ENCODE results near the gene PEX19. TPM values are rescaled to one million over a fixed set of nuclear protein-coding genes. Genes with fewer than 3 reads are reported as not detected.

The PEX19 gene
- total and polyA plus RNA-seq, 10 of the 15 experiments (the other 5 are each of a cell fraction or from before 2014, with no cell fraction given), result 27.1 to 58.1 (median 39.6) TPM

DNA sequence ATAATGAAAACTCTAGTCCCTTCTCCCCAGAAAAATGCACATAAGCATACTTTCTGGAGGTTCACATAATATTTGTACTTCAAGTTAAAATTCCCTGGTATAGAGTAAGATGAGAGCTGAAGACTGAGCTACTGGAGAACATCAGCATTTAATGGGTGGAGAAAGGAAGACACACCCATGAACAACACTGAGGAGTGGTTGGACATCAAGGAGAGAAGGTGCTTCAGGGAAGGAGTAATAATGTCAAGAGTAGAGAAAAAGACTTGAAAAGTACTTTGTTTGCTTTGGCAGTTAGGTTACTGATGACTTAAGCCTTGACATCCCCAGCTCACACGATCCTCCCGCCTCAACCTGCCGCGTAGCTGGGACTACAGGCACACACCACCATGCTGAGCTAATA, 57.9 kb downstream of the PEX19 start (continued):
- TF ChIP-seq, protein P1, sequence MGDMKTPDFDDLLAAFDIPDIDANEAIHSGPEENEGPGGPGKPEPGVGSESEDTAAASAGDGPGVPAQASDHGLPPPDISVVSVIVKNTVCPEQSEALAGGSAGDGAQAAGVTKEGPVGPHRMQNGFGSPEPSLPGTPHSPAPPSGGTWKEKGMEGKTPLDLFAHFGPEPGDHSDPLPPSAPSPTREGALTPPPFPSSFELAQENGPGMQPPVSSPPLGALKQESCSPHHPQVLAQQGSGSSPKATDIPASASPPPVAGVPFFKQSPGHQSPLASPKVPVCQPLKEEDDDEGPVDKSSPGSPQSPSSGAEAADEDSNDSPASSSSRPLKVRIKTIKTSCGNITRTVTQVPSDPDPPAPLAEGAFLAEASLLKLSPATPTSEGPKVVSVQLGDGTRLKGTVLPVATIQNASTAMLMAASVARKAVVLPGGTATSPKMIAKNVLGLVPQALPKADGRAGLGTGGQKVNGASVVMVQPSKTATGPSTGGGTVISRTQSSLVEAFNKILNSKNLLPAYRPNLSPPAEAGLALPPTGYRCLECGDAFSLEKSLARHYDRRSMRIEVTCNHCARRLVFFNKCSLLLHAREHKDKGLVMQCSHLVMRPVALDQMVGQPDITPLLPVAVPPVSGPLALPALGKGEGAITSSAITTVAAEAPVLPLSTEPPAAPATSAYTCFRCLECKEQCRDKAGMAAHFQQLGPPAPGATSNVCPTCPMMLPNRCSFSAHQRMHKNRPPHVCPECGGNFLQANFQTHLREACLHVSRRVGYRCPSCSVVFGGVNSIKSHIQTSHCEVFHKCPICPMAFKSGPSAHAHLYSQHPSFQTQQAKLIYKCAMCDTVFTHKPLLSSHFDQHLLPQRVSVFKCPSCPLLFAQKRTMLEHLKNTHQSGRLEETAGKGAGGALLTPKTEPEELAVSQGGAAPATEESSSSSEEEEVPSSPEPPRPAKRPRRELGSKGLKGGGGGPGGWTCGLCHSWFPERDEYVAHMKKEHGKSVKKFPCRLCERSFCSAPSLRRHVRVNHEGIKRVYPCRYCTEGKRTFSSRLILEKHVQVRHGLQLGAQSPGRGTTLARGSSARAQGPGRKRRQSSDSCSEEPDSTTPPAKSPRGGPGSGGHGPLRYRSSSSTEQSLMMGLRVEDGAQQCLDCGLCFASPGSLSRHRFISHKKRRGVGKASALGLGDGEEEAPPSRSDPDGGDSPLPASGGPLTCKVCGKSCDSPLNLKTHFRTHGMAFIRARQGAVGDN (IDR thresholded peaks at IDR 0.05), result no peak

Small RNA genes within 50 kb of the gene (small RNA-seq; reads per million reads assigned to genes)
- not detected for gene RF00019

Other genes starting within 250 kb of the PEX19 start
Only the 7 nearest of the 13 such genes appear.
- 0.28 and 0.38 TPM in 2 replicates for gene CASQ1, start 94.6 kb downstream of the PEX19 start, total RNA-seq (2014; rRNA removed)
- gene CASQ1, start 94.6 kb downstream of the PEX19 start, total RNA-seq (2014; rRNA removed; fragmentation: Illumina TruSeq; extraction: Trizol), result 0.14 and 0.27 TPM in 2 replicates
- 0.21 and 0.40 TPM in 2 replicates for gene CASQ1, start 94.6 kb downstream of the PEX19 start, total RNA-seq (2021)
- 0.73 and 0.77 TPM in 2 replicates for gene CASQ1, start 94.6 kb downstream of the PEX19 start, polyA plus RNA-seq (2011; rRNA removed)
- 0.40 and 0.92 TPM in 2 replicates for gene CASQ1, start 94.6 kb downstream of the PEX19 start, polyA plus RNA-seq (2014; fragmentation: Illumina TruSeq; extraction: Trizol)
- under 1 TPM; 0.22 to 0.61 TPM for gene CASQ1, start 94.6 kb downstream of the PEX19 start, polyA plus RNA-seq (2014; fragmentation: Nextera tagmentation; extraction: Ambion mirVana)
- 0.44 and 0.95 TPM in 2 replicates for gene CASQ1, start 94.6 kb downstream of the PEX19 start, polyA plus RNA-seq (2014; rRNA removed)
- under 1 TPM; 0.10 to 0.42 TPM for gene CASQ1, start 94.6 kb downstream of the PEX19 start, polyA plus RNA-seq (2016; fragmentation: Nextera tagmentation; extraction: Ambion mirVana)
- 37.6 and 40.2 TPM in 2 replicates for gene PEA15, start 79.7 kb downstream of the PEX19 start, total RNA-seq (2014; rRNA removed)
- 65.1 and 68.1 TPM in 2 replicates for gene PEA15, start 79.7 kb downstream of the PEX19 start, total RNA-seq (2014; rRNA removed; fragmentation: Illumina TruSeq; extraction: Trizol)
- 66.2 and 69.1 TPM in 2 replicates for gene PEA15, start 79.7 kb downstream of the PEX19 start, total RNA-seq (2021)
- 173 and 185 TPM in 2 replicates for gene PEA15, start 79.7 kb downstream of the PEX19 start, polyA plus RNA-seq (2011; rRNA removed)
- gene PEA15, start 79.7 kb downstream of the PEX19 start, polyA plus RNA-seq (2014; fragmentation: Illumina TruSeq; extraction: Trizol), result 269 and 323 TPM in 2 replicates
- gene PEA15, start 79.7 kb downstream of the PEX19 start, polyA plus RNA-seq (2014; fragmentation: Nextera tagmentation; extraction: Ambion mirVana), result 10 to 100 TPM; 15.1 to 28.2 TPM
- gene PEA15, start 79.7 kb downstream of the PEX19 start, polyA plus RNA-seq (2014; rRNA removed), result 113 and 119 TPM in 2 replicates
- gene PEA15, start 79.7 kb downstream of the PEX19 start, polyA plus RNA-seq (2016; fragmentation: Nextera tagmentation; extraction: Ambion mirVana), result 10 to 100 TPM; 64.4 to 68.2 TPM
- 81.3 and 95.1 TPM in 2 replicates for gene DCAF8, start 22.6 kb downstream of the PEX19 start, total RNA-seq (2014; rRNA removed)
- gene DCAF8, start 22.6 kb downstream of the PEX19 start, total RNA-seq (2014; rRNA removed; fragmentation: Illumina TruSeq; extraction: Trizol), result 69.1 and 70.0 TPM in 2 replicates
- gene DCAF8, start 22.6 kb downstream of the PEX19 start, total RNA-seq (2021), result 88.9 and 108 TPM in 2 replicates
- gene DCAF8, start 22.6 kb downstream of the PEX19 start, polyA plus RNA-seq (2011; rRNA removed), result 152 and 168 TPM in 2 replicates
- 88.0 and 110 TPM in 2 replicates for gene DCAF8, start 22.6 kb downstream of the PEX19 start, polyA plus RNA-seq (2014; fragmentation: Illumina TruSeq; extraction: Trizol)
- gene DCAF8, start 22.6 kb downstream of the PEX19 start, polyA plus RNA-seq (2014; fragmentation: Nextera tagmentation; extraction: Ambion mirVana), result 10 to 100 TPM; 10.4 to 18.7 TPM
- 100 and 101 TPM in 2 replicates for gene DCAF8, start 22.6 kb downstream of the PEX19 start, polyA plus RNA-seq (2014; rRNA removed)
- 10 to 100 TPM; 83.1 to 86.0 TPM for gene DCAF8, start 22.6 kb downstream of the PEX19 start, polyA plus RNA-seq (2016; fragmentation: Nextera tagmentation; extraction: Ambion mirVana)
- 125 and 127 TPM in 2 replicates for gene COPA, start 58.1 kb upstream of the PEX19 start, total RNA-seq (2014; rRNA removed)
- gene COPA, start 58.1 kb upstream of the PEX19 start, total RNA-seq (2014; rRNA removed; fragmentation: Illumina TruSeq; extraction: Trizol), result 91.6 and 98.3 TPM in 2 replicates
- 119 and 125 TPM in 2 replicates for gene COPA, start 58.1 kb upstream of the PEX19 start, total RNA-seq (2021)
- 168 and 180 TPM in 2 replicates for gene COPA, start 58.1 kb upstream of the PEX19 start, polyA plus RNA-seq (2011; rRNA removed)
- 142 and 184 TPM in 2 replicates for gene COPA, start 58.1 kb upstream of the PEX19 start, polyA plus RNA-seq (2014; fragmentation: Illumina TruSeq; extraction: Trizol)
- gene COPA, start 58.1 kb upstream of the PEX19 start, polyA plus RNA-seq (2014; fragmentation: Nextera tagmentation; extraction: Ambion mirVana), result 10 to 100 TPM; 53.7 to 70.6 TPM
- gene COPA, start 58.1 kb upstream of the PEX19 start, polyA plus RNA-seq (2014; rRNA removed), result 93.8 and 108 TPM in 2 replicates
- gene COPA, start 58.1 kb upstream of the PEX19 start, polyA plus RNA-seq (2016; fragmentation: Nextera tagmentation; extraction: Ambion mirVana), result 100 to 1,000 TPM; 163 to 169 TPM
- 34.0 and 34.1 TPM in 2 replicates for gene NCSTN, start 58.2 kb upstream of the PEX19 start, total RNA-seq (2014; rRNA removed)
- 34.5 and 36.6 TPM in 2 replicates for gene NCSTN, start 58.2 kb upstream of the PEX19 start, total RNA-seq (2014; rRNA removed; fragmentation: Illumina TruSeq; extraction: Trizol)
- 62.5 and 68.3 TPM in 2 replicates for gene NCSTN, start 58.2 kb upstream of the PEX19 start, total RNA-seq (2021)
- gene NCSTN, start 58.2 kb upstream of the PEX19 start, polyA plus RNA-seq (2011; rRNA removed), result 45.9 and 88.2 TPM in 2 replicates
- gene NCSTN, start 58.2 kb upstream of the PEX19 start, polyA plus RNA-seq (2014; fragmentation: Illumina TruSeq; extraction: Trizol), result 81.5 and 92.9 TPM in 2 replicates
- 10 to 100 TPM; 33.3 to 41.6 TPM for gene NCSTN, start 58.2 kb upstream of the PEX19 start, polyA plus RNA-seq (2014; fragmentation: Nextera tagmentation; extraction: Ambion mirVana)
- 57.0 and 58.0 TPM in 2 replicates for gene NCSTN, start 58.2 kb upstream of the PEX19 start, polyA plus RNA-seq (2014; rRNA removed)
- gene NCSTN, start 58.2 kb upstream of the PEX19 start, polyA plus RNA-seq (2016; fragmentation: Nextera tagmentation; extraction: Ambion mirVana), result 10 to 100 TPM; 63.7 to 66.5 TPM
- 0.11 TPM in 1 of 2 replicates, not detected in the other for gene NHLH1, start 81.9 kb upstream of the PEX19 start, total RNA-seq (2014; rRNA removed)
- gene NHLH1, start 81.9 kb upstream of the PEX19 start, total RNA-seq (2014; rRNA removed; fragmentation: Illumina TruSeq; extraction: Trizol), result 0.40 and 0.46 TPM in 2 replicates
- gene NHLH1, start 81.9 kb upstream of the PEX19 start, total RNA-seq (2021), result 0.80 and 0.85 TPM in 2 replicates
- gene NHLH1, start 81.9 kb upstream of the PEX19 start, polyA plus RNA-seq (2011; rRNA removed), result 0.12 and 0.22 TPM in 2 replicates
- 0.76 and 0.98 TPM in 2 replicates for gene NHLH1, start 81.9 kb upstream of the PEX19 start, polyA plus RNA-seq (2014; fragmentation: Illumina TruSeq; extraction: Trizol)
- under 1 TPM; 0.27 to 0.43 TPM for gene NHLH1, start 81.9 kb upstream of the PEX19 start, polyA plus RNA-seq (2014; fragmentation: Nextera tagmentation; extraction: Ambion mirVana)
- gene NHLH1, start 81.9 kb upstream of the PEX19 start, polyA plus RNA-seq (2014; rRNA removed), result 0.76 and 1.2 TPM in 2 replicates
- gene NHLH1, start 81.9 kb upstream of the PEX19 start, polyA plus RNA-seq (2016; fragmentation: Nextera tagmentation; extraction: Ambion mirVana), result under 1 TPM; 0.23 to 0.56 TPM
- gene VANGL2, start 115.4 kb upstream of the PEX19 start, total RNA-seq (2014; rRNA removed), result 0.11 and 0.23 TPM in 2 replicates
- gene VANGL2, start 115.4 kb upstream of the PEX19 start, total RNA-seq (2014; rRNA removed; fragmentation: Illumina TruSeq; extraction: Trizol), result 0.27 and 0.28 TPM in 2 replicates
- 1.1 and 1.2 TPM in 2 replicates for gene VANGL2, start 115.4 kb upstream of the PEX19 start, total RNA-seq (2021)
- 3.0 and 5.0 TPM in 2 replicates for gene VANGL2, start 115.4 kb upstream of the PEX19 start, polyA plus RNA-seq (2011; rRNA removed)
- gene VANGL2, start 115.4 kb upstream of the PEX19 start, polyA plus RNA-seq (2014; fragmentation: Illumina TruSeq; extraction: Trizol), result 0.79 and 1.0 TPM in 2 replicates
- gene VANGL2, start 115.4 kb upstream of the PEX19 start, polyA plus RNA-seq (2014; fragmentation: Nextera tagmentation; extraction: Ambion mirVana), result under 1 TPM; 0.10 to 0.13 TPM
- 1.2 and 5.0 TPM in 2 replicates for gene VANGL2, start 115.4 kb upstream of the PEX19 start, polyA plus RNA-seq (2014; rRNA removed)
- gene VANGL2, start 115.4 kb upstream of the PEX19 start, polyA plus RNA-seq (2016; fragmentation: Nextera tagmentation; extraction: Ambion mirVana), result under 1 TPM; 0.16 to 0.28 TPM